Stimulated activated CD8-positive, alpha-beta memory T cell treated with anti-CD3 and anti-CD28 coated beads, Interleukin-7, amount 100 ng/mL, for 24 hours (primary cell): ENCODE data around the gene ANKRD34A.
A peak's percentile ranks its signal among the peaks of the same experiment; 100 is the strongest.

Source experiments
- DNase-seq: peaks from one replicate; pipeline ENCODE4 v3.0.0-alpha.2; 2020; ENCODE audit warnings: low read depth

The ANKRD34A gene

GRCh38 chr1:145965119-145965744, 857 bp upstream of the ANKRD34A start:
- DNase-seq: no peak

DNA sequence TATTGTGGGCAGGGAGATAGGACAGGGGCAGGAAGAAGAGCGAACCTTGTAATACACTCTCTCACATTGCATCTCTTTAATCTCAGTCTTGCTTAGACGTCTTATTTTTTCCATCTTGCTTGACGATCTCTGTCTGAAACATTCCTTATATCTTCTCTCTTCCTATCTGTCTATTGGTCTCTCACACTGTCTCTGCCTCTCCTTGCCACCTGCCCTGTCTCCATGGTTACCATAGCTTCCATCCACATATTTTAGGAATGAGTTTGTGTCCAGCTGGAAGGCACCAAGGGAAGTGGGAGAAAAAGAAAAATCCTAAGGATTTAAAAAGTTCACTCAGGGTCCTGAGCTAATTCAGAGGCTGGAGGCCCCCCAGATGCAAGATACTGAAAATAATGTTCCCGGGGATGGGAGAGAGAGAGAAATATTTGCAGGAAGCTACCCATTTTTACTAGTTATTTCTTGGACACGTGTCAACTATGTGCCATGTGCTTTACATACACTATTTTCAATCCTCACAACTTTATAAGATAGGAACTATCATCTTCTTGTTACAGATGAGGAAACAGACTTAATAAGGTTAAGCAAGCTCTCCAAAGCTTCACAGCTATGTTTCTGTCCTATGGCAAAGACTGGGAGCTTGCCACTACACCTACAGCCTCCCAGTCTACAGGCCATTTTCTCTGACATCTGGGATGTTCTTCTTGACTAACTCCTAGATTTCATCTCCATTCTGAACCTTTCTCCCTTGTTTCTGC, 933 bp downstream of the ANKRD34A start:
- no peak for DNase-seq

DNA sequence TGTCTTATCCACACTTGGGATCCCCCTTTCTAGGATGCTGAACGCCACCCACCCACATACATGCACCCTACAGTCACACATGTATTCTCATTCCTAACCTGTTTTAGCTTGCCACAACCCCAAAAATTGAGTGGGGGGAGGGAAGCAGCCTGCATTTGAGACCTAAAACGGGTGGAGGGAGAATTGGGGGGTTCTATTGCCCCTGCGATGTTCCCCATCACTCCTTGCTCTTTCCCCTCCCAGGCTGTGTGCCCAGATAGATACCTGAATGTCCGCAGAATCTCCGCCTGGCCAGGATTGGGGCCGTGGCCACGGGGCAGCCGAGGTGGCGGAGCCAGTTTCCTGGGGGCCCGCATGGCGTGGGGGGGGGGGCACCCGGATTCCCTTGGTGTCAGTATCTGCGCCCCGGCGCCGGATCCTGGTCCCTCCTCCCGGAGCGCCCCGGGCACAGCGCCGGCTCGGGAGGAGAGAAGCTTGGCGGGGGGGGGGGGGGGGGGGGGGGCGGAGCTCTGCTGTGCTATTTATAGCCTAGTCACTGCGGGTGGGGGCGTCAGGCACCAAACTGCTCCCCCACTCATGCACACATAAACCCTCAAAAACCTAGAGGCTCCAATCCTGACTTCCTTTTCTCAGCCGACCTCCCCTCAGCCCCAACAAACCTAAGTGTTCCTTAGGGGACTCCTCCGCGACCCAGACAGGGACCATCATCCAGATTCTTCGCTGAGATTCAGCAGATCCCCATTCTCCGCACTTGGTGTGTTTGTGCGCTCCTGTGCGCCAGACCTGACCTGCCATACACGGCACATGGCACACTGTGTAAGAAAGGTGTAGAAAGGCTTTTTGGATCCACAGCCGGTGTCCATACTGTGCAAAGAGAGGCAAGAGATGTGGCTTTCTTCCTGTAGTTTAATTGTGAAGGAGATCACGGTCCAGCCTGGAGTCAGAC, 1.9 kb downstream of the ANKRD34A start:
- no peak for DNase-seq

DNA sequence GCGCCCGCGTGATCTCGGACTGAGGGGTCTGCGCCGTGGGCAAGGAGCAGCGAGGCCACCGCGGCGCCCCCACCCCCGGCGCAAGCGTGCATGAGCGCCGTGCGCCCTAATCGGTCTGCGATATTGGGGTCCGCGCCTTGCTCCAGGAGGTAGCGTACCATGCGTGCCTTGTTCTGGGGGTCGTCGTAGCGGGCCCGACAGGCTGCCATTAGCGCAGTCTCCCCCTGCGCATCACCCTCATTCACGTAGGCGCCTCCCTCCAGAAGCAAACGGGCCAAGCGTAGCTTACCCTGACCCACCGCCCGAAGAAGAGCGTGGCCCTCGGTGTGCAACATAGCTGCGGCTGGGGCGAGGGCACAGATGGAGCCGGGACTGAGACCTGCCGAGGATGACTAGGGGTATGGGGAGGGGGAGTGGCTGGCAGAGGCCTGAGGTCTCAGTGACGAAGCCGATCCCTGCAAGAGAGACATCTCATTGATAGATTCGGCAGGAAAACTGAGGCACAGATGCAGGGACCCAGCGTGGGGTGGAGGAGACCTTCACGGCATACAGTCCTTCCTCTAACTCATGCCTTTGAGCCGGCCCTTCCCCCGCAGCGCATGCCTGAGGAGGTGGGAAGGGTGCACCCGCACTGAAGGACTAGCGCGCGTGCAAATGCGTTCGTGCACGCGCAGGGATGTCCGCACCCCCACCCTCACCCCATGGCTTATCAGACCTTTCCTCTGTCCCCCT, 2.8 kb downstream of the ANKRD34A start:
- DNase-seq: no peak

GRCh38 chr1:145961109-145961424, 3.3 kb downstream of the ANKRD34A start:
- no peak for DNase-seq

GRCh38 chr1:145960468-145961108, 3.8 kb downstream of the ANKRD34A start:
- no peak for DNase-seq

GRCh38 chr1:145959957-145960467, 4.4 kb downstream of the ANKRD34A start:
- no peak for DNase-seq

- no peak for DNase-seq
Observed at GRCh38 chr1:145959333-145959732, 5.0 kb downstream of the ANKRD34A start.

DNA sequence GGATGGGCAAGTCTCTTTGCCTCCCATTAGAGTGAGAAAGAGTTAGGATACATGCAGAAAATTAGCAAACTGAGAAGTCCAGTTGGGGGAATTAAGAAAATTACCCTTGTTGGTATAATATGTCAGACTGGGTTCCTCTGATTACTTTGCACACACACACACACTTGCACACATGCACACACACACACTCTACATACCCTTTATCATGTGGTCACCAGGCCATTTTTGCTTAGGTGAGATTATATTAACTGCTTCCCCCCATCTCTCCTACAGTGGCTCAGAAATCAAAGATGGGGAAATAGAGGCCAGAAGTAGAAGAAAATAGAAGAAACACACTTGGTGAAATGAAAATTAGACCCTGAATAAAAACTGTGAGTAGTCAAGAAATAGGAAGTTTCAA, 5.6 kb downstream of the ANKRD34A start:
- DNase-seq: no peak

DNA sequence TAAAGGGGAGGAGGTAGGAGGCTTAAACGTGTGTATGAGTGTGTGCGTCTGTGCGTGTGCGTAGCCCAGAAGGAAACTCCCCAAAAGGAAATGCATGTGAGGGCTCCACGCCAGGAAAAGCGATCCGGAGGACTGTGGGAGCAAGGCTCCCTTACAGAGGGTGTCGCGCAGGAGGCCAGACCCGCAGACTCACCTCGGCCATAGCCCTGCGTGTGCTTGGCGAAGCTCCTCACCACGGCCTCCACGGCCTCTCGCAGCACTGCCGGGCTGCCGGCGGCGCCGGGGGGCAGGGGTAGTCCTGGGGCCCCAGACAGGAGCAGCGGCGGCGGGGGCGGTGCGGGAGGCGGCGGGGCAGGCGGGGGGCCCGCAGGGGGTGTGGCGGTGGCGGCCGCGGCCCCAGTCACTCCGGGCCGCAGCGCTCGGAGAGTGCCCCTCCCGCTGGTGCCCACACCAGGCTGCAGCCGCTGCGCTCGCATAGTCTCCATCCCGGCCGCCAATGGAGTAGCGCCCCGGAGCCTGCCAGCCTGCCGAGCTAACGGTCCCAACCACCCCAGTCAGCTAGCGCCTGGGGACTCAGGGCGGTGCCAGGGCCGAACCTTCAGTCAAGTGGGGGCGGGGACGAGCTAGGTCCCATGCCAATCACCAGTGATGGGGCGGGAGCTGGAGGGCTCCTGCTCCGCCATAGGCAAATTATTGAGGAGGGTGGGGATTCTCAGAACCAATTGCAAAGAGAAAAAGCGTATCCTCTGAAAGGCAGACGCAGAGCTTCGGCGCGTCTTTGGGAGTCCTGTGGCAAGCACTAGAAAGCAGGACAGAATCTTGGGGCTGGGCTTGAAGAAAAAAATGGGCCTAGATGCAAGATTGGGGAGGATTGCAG, 6.7 kb downstream of the ANKRD34A start, which contains the start of gene LIX1L:
LIX1L (minus strand) TSS at position 575 of the 877 bp plus-strand sequence; CDS start at position 485, 90 bp downstream.
- DNase-seq: peak; percentile 87

DNA sequence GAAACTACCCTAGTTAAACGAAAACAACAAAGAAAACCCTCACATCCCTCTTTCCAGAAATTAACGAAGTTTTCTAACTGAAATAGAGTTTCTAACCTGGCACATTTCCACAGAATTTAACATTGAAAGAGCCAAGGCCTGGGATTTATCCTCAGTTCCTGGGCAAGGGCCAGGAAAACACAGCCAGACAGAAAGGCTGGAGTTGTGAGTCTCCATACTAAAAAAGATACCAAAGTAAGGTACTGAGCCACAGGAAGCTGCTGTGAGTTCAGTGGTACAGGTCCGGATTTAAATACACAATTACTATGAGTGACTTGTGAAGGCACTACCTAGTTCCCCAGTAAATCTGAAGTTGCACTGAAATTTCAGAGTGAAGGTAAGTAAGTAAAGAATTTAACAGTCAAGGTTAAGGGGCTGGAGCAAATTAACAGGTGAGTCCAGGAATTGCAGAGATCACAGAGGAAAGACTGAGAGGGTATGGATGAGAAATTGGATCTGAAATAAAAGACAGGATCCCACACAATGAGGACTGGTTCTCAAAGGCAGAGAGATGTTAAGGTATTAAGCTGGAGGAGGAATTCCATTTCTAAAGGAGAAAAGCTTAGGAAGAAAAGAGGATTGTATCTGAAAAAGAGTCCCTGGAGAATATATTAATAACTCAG, 7.5 kb downstream of the ANKRD34A start:
- no peak for DNase-seq

- DNase-seq: no peak
Observed at GRCh38 chr1:145956361-145956760, 8.0 kb downstream of the ANKRD34A start.

DNA sequence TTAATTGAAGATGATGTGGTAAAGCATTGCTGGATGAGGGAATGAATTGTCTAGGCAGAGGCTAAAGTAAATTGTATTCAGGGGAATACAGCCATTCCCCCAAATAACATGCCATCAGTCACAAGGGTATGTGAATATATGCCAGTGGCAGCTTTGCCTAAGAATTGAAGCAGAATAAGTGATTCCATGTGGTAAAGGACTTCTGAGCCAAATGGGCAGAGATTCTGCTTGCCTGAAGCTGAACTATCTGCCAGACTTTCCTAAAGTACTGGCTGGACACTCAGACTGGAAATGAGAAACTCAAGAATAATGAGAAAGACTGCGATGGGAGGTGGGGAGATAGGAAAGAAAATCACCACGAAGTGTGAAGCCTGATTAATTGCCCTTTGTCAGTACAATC, 8.9 kb downstream of the ANKRD34A start:
- no peak for DNase-seq

DNA sequence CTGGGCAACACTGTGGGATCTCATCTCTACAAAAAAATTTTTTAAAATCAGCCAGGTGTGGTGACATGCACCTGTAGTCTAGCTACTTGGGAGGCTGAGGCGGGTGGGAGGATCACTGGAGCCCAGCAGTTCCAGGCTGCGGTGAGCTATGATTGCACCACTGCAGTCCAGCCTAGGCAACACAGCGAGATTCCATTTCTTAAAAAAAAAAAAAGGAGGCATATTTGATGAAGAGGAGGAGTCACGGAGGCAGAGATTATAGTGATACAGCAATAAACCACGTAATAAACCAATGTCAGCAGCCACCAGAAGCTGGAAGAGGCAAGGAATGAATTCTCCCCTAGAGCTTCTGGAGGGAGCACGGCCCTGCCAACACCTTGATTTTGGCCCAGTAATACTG, 10.5 kb downstream of the ANKRD34A start:
- DNase-seq: no peak

DNA sequence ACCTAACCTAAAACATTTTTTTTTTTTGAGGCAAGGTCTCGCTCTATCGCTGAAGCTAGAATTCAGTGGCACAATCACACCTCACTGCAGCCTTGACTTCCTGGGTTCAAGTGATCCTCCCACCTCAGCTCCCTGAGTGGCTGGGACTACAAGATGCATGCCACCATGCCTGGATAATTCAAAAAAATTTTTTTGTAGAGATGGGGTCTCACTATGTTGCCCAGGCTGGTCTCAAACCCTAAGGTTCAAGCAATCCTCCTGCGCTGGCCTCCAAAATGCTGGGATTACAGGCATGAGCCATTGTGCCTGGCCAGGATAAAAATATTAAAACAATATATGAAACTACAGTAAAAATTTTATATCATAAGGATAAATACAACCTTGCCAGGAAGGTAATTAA, 11.5 kb downstream of the ANKRD34A start:
- no peak for DNase-seq

DNA sequence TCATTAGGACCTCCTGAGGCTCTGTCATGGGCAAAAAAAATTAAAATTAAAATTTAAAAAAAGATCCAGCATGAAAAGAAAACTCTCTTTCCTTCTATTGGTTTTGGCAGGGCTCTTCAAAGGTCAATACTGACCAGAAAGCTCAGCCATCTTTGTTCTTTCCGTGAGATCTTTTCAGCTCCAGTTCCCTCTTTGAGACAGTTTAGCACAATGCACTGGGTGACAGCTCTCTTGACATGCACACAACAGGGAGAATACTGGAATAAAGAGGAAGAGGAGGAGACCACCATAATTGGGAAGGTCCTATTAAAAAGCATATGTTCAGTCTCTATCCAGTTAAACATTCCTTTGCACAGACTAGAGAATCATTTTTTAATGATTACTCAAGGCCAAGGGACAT, 12.8 kb downstream of the ANKRD34A start:
- DNase-seq: no peak

DNA sequence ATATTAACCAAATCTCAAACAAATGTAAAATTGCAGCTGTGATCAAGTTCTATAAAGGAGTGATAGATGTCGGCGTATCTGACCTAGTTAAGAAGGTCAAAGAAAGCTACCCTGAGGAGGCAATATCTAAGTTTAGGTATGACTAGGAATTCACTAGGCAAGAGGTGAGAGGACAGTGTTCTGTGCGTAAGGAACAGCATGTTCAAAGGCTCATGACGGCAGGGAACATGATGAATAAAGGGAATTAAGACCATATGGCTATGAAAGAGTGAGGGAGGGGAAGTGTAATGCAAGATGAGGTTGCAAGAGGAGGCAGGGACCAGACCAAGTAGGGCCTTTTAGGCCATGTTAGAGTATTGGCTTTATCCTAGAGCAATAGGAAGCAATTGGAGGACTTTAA, 15.2 kb downstream of the ANKRD34A start:
- no peak for DNase-seq

- DNase-seq: no peak
Observed at GRCh38 chr1:145947551-145947950, 16.8 kb downstream of the ANKRD34A start.

- DNase-seq: no peak
Observed at GRCh38 chr1:145946477-145946986, 17.8 kb downstream of the ANKRD34A start.

GRCh38 chr1:145944532-145944931, 19.8 kb downstream of the ANKRD34A start:
- DNase-seq: no peak
